ENCODE measurements around the gene ZNF518B. TPM values are rescaled to one million over a fixed set of nuclear protein-coding genes. Genes with fewer than 3 reads are reported as not detected.

The ZNF518B gene
- total and polyA plus RNA-seq, 2 donors (not counting 3 experiments of a cell fraction or from before 2014, with no cell fraction given) = 9.5 to 28.3 TPM

- Histone ChIP-seq H3K27me3 (ENCODE audit: control insufficient read depth in 2 of 2, insufficient read depth in 2 of 2, low read length in 2 of 2) (peaks cover 0 to 2% of the 10 kb centered on the region in 2 experiments), H3K9me3 (replicated peaks; ENCODE audit: control insufficient read depth, insufficient read depth, low read length) (no peaks in the 10 kb centered on the region), H3K4me1 (ENCODE audit: control insufficient read depth, extremely low read depth, insufficient read depth, low read length) (no peaks in the 10 kb centered on the region), H3K9ac (replicated peaks; ENCODE audit: extremely low read depth, insufficient read depth, low read length) (no peak overlapping the region), H3K4me2 (ENCODE audit: insufficient read depth, low read length) (no peak overlapping the region), H4K20me1 (replicated peaks; ENCODE audit: control insufficient read depth, extremely low read depth, insufficient read depth, low read length) (no peaks in the 10 kb centered on the region), H2AFZ (ENCODE audit: low read depth, low read length) (no peak overlapping the region), H3K9me1 (replicated peaks; ENCODE audit: control insufficient read depth, extremely low read depth, insufficient read depth, low read length) (no peaks in the 10 kb centered on the region), H3K79me2 (ENCODE audit: control insufficient read depth, insufficient read depth, low read length) (no peaks in the 10 kb centered on the region), H3K27ac (ENCODE audit: insufficient read depth, low read depth, low read length) (no peak overlapping the region), H3K36me3 (ENCODE audit: control insufficient read depth in 2 of 2, extremely low read depth in 1 of 2, insufficient read depth in 2 of 2, low read length in 2 of 2) (no peaks in the 10 kb centered on the region), H3K4me3 (replicated peaks in 1 of 3; ENCODE audit: insufficient read depth in 1 of 3, low read depth in 1 of 3, low read length in 3 of 3) (no peak overlapping the region)
- DNase-seq (ENCODE audit: low read depth, low spot score) (no peak), FAIRE-seq (no peak)
- TF ChIP-seq FOS (IDR thresholded peaks at IDR 0.05; ENCODE audit: borderline replicate concordance, insufficient read depth, low read length) (no peak), EZH2 (IDR thresholded peaks at IDR 0.05; ENCODE audit: borderline replicate concordance, low read depth, low read length, severe bottlenecking) (no peak), MAX (IDR thresholded peaks at IDR 0.05; ENCODE audit: insufficient read depth, insufficient read length) (no peak), CTCF (IDR thresholded peaks at IDR 0.05; ENCODE audit: extremely low read depth in 1 of 2, insufficient read depth in 1 of 2, low read depth in 1 of 2, low read length in 2 of 2) (no peak), JUN (IDR thresholded peaks at IDR 0.05; ENCODE audit: borderline replicate concordance, insufficient read depth, insufficient read length, low read depth) (no peak), MYC (IDR thresholded peaks at IDR 0.05; ENCODE audit: low read depth, low read length) (no peak), GATA2 (IDR thresholded peaks at IDR 0.05; ENCODE audit: insufficient read depth, insufficient read length, low read depth, low read length) (no peak), POLR2AphosphoS5 (IDR thresholded peaks at IDR 0.05; ENCODE audit: insufficient read depth, low read depth, low read length) (no peak), POLR2A (IDR thresholded peaks at IDR 0.05; ENCODE audit: low read depth, low read length) (no peak)
- ChIA-PET CTCF (interaction anchor here (1.1 kb wide), 1 partner anchor 42 kb away, joined by 7 read pairs; no protein-coding TSS in a partner anchor), POLR2A (no interaction called here)
- intact Hi-C loops (cut with micrococcal nuclease) (no loop called here), dilution Hi-C loops (cut with MboI; ENCODE audit: extremely low pct_ligation_motif_present, low sequenced_read_pairs) (no loop called here)
- BruUV-seq (replicated peaks) = no TSS peak
These were observed 45.5 kb upstream of the ZNF518B start for GRCh38 chr4:10502717-10503116.

Measured in endothelial cell of umbilical vein (primary cell).